GM10266 (cell line): ENCODE results near the gene ERICH6.

Source experiments
- DNase-seq: peaks from one replicate; pipeline ENCODE4 v3.0.0; 2012; ENCODE audit errors: extremely low spot score
- TF ChIP-seq, protein P1 (sequence below): IDR thresholded peaks from 2 replicates; pipeline ENCODE4 v1.5.1; 2012; ENCODE audit warnings: mild to moderate bottlenecking, low read depth; ENCODE audit not compliant: control insufficient read depth, insufficient read depth; ENCODE audit errors: missing control alignments

ERICH6 gene

DNA sequence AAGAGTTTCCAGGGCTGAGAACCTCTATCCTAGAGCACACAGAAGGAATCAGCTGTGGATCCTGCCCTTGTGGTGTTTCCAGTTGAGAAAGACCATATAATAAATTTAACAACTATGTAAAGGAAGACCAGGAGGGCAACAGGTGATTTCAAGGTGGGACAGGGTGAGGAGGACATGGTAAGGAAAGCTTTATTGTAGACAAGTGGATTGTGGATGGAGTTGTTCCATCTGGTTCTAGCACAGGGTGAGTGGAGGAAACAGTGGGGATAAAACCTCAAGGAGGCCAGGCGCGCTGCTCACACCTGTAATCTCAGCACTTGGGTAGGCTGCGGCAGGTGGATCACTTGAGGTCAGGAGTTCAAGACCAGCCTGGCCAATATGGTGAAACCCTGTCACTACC lies 42.1 kb upstream of the ERICH6 start:
- no peak for DNase-seq
- TF ChIP-seq, protein P1, sequence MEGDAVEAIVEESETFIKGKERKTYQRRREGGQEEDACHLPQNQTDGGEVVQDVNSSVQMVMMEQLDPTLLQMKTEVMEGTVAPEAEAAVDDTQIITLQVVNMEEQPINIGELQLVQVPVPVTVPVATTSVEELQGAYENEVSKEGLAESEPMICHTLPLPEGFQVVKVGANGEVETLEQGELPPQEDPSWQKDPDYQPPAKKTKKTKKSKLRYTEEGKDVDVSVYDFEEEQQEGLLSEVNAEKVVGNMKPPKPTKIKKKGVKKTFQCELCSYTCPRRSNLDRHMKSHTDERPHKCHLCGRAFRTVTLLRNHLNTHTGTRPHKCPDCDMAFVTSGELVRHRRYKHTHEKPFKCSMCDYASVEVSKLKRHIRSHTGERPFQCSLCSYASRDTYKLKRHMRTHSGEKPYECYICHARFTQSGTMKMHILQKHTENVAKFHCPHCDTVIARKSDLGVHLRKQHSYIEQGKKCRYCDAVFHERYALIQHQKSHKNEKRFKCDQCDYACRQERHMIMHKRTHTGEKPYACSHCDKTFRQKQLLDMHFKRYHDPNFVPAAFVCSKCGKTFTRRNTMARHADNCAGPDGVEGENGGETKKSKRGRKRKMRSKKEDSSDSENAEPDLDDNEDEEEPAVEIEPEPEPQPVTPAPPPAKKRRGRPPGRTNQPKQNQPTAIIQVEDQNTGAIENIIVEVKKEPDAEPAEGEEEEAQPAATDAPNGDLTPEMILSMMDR = no peak

- DNase-seq = no peak
- TF ChIP-seq, protein P1 = no peak
Observed at GRCh38 chr3:150744919-150745211, 41.1 kb upstream of the ERICH6 start.

GRCh38 chr3:150744041-150744918 lies 40.6 kb upstream of the ERICH6 start:
- no peak for DNase-seq
- TF ChIP-seq, protein P1 = no peak

GRCh38 chr3:150743508-150743907 lies 39.8 kb upstream of the ERICH6 start:
- TF ChIP-seq, protein P1 = no peak
- no peak for DNase-seq

DNA sequence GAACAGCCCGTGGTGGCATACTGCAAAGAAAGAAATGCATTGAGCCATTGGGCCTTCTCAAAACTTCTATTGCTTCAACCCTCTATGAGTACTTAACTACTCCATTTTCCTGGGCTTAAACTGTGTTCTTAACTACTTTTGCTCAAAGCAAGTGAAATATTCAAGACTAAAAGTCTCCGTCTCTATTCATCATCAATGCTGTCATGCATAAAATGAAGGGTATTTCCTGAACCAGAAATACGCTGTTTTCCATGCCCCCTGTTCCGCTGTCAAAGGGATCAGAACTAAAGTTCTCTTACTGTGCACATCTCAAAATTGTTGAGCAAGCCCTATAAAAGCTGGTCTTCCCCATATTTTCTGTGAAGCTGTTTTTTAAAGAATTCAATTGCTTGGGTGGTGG lies 39.0 kb upstream of the ERICH6 start:
- TF ChIP-seq, protein P1 = no peak
- DNase-seq = no peak

DNA sequence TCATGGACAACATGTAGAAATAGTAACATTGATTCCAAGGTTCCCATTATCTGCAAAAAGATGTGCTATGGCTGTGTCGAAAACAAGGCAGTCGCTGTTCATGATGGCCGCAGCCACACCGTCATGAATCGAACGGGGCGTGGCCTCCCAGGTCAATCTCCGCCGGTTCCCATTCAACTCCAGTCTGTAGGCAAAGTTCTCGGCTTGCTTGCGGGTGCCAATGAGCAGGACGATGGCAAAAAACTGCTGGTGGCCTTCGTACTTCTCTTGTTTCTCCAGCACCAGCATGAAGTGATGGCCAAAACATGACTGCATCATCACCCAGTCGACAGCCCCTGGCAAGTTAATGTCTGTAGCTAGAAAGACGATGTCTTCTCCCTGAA lies 38.4 kb upstream of the ERICH6 start:
- DNase-seq = no peak
- TF ChIP-seq, protein P1 = no peak

DNA sequence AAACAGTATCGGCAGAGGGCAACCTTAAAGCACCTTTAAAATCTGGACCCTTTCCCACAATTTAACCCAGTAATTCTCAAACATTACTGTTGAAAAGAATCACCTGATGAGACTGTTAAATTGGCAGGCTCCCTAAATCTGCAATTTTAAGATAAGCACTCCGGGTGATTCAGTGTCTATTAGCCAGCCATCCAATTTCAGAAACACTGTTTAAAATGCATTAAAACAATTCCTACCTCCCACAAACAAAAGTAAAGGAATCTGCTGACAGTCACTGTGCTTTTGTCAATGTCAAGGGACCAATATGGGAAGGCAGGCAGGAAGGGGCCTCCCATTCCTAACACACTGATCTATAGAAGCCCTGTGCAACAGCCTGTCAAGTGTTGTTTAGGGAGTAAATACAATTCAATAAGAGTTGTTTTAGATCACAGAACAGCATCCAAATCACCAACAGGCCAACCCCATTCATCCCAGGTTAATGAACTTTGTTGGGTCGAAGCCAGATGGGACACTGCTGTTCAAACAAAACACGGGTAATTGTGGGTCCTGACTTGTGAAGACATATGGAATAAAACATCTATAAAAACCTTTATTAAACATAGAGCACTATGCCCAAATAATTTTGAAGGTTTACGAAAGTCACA lies 37.9 kb upstream of the ERICH6 start:
- DNase-seq = no peak
- TF ChIP-seq, protein P1 = no peak
